RWPE1 (cell line): ENCODE measurements around the gene MAB21L2.
"Not testable (repeated sequence)": the region's sequence is repeated elsewhere in the genome, so short reads cannot be mapped to it uniquely, and the experiment has no call there.

Source experiments
- CTCF ChIA-PET: fragments of 350-600 bp; sonication (Branson Sonifier 250); formaldehyde crosslinking; extraction: SDS; loops from one replicate; lab custom pipeline; 2021; lab: Yijun Ruan, JAX
- POLR2A ChIA-PET: fragments of 400-600 bp; formaldehyde crosslinking; extraction: SDS; loops from one replicate; lab custom pipeline; 2020; ENCODE audit warnings: antibody characterized with exemption; ENCODE audit not compliant: low non-redundant PET; lab: Yijun Ruan, JAX
- DNase-seq: peaks from one replicate; pipeline ENCODE4 v3.0.0; 2012; ENCODE audit warnings: low spot score
- H3K27ac ChIP-seq: fragments of 450-650 bp; 2 replicates; pipeline ENCODE4 v1.5.1; 2017
- CTCF ChIP-seq: fragments of 450-650 bp; conservative IDR thresholded peaks from 2 replicates; pipeline ENCODE4 v1.5.1; 2017; ENCODE audit warnings: low read depth, mild to moderate bottlenecking

Gene MAB21L2

GRCh38 chr4:150543042-150543441 is 38.9 kb upstream of the MAB21L2 start:
- no peak overlapping the region for H3K27ac ChIP-seq
- DNase-seq: no peak
- CTCF ChIA-PET: no interaction called here
- POLR2A ChIA-PET: no interaction called here
- TF ChIP-seq CTCF: no peak

GRCh38 chr4:150546286-150546685 is 35.7 kb upstream of the MAB21L2 start:
- no peak for DNase-seq
- H3K27ac ChIP-seq: no peak overlapping the region
- no peak for TF ChIP-seq CTCF
- ChIA-PET CTCF (interaction anchor here (0.6 to 1.1 kb wide), 3 partner anchors 17 to 208 kb away, joined by 3 to 4 read pairs (median 3); no protein-coding TSS in a partner anchor), POLR2A (no interaction called here)

- H3K27ac ChIP-seq: no peak overlapping the region
- DNase-seq: no peak
- ChIA-PET CTCF (no interaction called here), POLR2A (no interaction called here)
- TF ChIP-seq CTCF: no peak
Observed at GRCh38 chr4:150547154-150547838, 34.7 kb upstream of the MAB21L2 start.

GRCh38 chr4:150557811-150558210 is 24.1 kb upstream of the MAB21L2 start:
- DNase-seq, POLR2A ChIA-PET, H3K27ac ChIP-seq, CTCF ChIA-PET: not testable (repeated sequence)

- TF ChIP-seq CTCF: no peak
- no peak for DNase-seq
- POLR2A ChIA-PET: no interaction called here
- CTCF ChIA-PET: no interaction called here
- no peak overlapping the region for H3K27ac ChIP-seq
Observed at GRCh38 chr4:150561143-150561737, 20.7 kb upstream of the MAB21L2 start.

- TF ChIP-seq CTCF: no peak
- DNase-seq: no peak
- H3K27ac ChIP-seq: no peak overlapping the region
- POLR2A ChIA-PET: no interaction called here
- CTCF ChIA-PET: no interaction called here
Observed at GRCh38 chr4:150562250-150562649, 19.7 kb upstream of the MAB21L2 start.

GRCh38 chr4:150562751-150563150 is 19.2 kb upstream of the MAB21L2 start:
- no peak for DNase-seq
- no peak overlapping the region for H3K27ac ChIP-seq
- TF ChIP-seq CTCF: no peak
- POLR2A ChIA-PET: no interaction called here
- CTCF ChIA-PET: no interaction called here

GRCh38 chr4:150564967-150565366 is 17.0 kb upstream of the MAB21L2 start:
- CTCF ChIA-PET: not testable (repeated sequence)

More at GRCh38 chr4:150564967-150565366, 17.0 kb upstream of the MAB21L2 start:
- DNase-seq, POLR2A ChIA-PET, H3K27ac ChIP-seq: not testable (repeated sequence)
